CD4-positive, alpha-beta T cell treated with Interferon alpha-2 for 1 hour (primary cell): ENCODE measurements around the gene ANP32E.
A peak's percentile ranks its signal among the peaks of the same experiment; 100 is the strongest.
"Not testable (repeated sequence)": the region's sequence is repeated elsewhere in the genome, so short reads cannot be mapped to it uniquely, and the experiment has no call there.

Experiments
- DNase-seq, 2 donors: peaks; one replicate each; pipeline ENCODE4 v3.0.0-alpha.2; 2020 to 2022

ANP32E gene

DNA sequence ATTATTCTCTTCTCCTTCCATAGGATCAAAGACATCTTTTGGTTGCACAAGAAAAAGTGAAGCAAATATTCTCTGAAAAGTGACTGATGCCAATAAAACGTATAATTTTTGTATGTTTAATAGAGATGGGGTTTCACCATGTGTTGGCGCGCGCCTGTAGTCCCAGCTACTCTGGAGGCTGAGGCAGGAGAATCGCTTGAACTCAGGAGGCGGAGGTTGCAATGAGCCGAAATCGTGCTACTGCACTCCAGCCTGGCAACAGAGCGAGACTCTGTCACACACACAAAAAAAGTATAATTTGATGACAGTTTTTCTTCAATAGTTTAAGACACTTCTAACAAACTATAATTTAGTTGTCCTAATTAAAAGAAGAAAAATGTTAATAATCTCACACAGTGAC lies 23.8 kb downstream of the ANP32E start:
- DNase-seq: no peak

DNA sequence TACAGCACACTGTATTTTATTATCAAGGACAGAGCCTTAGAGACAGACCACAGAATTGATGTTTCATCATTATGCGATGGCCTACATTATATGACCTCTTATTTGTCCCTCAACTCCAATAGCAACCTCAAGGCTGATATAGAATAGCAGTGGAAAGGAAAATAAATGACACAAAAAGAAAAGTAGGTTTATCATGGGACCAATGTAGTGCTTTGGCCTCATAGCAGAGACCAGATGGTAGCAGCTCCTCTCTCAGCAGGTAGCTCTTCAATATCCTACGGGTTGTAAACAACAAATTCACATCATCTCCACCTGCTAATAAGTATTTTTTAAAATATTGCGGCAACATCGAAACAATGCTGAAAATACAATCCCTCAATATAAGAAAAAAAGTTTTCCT lies 25.2 kb downstream of the ANP32E start:
- DNase-seq: no peak

DNA sequence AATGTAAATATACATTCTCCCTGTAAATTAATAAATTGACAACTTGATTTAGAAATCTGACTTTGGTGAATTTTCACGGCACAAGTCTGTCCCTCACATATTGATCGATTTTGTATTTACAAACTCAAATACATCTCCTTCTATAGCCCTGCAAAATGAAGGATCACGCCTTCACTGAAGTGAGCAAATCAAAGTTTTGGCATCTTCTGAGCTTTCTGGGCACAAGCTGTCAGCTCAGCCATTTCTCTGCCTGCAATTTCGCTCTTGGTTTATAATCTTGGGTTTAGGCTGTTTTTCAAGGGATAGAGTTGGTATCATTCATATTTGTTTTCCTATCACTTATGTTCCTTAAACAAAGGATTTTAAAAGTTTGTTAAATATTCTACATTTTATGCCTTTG lies 25.8 kb downstream of the ANP32E start:
- DNase-seq: no peak

DNA sequence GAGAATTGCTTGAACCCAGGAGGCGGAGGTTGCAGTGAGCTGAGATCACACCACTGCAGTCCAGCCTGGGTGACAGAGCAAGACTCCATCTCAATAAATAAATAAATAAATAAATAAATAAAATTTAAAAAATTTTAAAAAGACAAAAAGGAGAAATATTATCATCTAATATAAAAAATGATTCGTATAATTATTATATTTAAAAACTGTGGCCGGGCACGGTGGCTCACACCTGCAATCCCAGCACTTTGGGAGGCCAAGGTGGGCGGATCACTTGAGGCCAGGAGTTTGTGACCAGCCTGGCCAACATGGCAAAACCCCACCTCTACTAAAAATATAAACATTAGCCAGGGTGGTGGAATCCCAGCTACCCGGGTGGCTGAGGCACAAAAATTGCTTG lies 27.5 kb downstream of the ANP32E start:
- not testable (repeated sequence) for DNase-seq

DNA sequence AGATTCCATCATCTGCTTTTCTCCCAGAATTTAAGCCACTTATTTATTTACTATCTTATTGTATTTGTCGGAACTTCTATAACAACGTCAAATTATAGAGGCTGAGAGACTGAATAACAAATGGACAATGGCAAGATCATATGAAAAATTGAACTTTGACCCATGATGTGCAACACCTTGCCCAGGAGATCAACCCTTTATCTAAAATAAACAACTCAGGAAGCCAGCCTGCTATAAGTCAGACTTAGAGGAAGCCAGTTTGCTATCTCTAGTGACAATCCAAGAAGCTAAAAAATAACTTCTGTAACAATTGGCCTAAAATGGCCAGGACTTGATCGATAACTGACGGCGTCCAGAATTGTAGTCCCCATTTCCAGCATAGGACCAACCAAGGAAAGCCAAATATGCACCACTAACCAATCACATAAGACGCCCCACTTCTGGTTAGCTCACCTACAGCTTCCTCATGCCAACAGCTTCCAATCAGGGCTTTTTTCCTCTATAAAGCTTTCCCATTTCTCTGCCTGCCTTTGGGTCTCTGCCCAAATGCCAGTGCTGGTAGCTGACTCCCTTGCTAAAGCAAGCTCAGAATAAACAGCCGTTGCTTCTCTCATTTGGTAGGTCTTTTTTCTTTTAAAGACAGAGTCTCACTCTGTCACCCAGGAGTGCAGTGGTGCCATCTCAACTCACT lies 28.5 kb downstream of the ANP32E start:
- no peak for DNase-seq

DNA sequence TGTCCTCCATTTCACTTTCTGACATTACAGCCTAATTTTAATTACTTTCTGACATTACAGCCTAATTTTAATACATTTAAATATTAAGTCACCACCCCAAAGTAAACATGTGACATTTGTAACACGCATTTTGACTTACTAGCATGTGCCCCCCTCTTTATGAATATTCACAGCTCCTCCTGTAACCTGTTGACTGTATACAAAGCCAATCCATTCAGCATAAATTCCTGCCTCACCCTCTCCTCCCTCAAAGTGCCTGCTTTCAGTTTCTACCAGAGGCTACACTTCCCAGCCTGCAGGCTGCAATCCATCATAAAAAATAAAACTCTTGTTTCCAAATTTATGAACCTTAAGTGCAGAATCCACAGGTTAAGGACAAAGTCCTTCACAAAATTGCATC lies 39.5 kb downstream of the ANP32E start:
- DNase-seq: no peak

DNA sequence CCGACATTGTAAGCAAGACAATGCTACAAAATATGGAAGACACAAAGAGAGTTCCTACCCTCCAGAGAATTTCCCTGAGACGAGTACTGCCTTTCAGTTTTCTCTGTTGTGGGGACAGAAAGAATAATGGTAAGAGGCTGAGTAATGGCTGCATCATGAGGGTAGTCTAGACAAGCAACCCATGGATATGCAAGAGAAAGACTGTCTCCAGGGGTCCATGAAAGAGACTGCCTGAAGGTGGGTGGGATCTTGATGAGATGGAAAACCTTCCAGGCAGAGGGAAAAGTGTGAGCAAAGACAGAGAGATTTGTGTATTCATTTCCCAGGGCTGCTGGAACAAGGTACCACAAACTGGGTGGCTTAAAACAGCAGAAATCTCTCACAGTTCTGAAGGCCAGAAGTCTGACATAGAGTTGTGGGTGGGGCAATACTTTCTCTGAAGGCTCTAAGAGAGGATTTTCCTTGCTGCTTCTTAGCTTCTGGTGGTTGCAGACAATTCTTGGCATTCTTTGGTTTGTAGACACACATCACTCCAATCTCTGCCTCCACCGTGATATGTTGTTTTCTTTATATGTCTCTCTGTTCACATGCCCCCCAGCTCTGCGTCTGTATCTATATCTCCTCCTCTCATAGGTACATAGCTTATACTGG lies 41.4 kb downstream of the ANP32E start:
- no peak for DNase-seq

DNA sequence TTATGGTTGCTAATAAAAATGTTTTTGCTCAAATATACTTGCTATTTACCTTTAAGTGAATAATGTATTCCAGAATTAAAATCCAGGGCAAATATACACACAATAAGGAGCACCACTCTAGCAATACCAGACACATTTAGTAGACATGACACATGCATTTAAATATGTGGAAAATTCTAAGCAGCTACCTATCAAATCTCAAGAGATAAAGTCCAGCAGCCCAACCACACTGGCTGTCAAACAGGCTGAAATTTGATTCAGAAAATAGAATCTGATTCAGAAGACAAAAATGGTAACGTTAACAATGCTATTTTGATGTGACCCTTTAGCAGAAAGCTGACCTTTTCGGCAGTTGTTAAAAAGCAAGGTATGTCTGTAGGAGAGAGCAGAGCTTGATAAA lies 43.9 kb downstream of the ANP32E start:
- no peak for DNase-seq

DNA sequence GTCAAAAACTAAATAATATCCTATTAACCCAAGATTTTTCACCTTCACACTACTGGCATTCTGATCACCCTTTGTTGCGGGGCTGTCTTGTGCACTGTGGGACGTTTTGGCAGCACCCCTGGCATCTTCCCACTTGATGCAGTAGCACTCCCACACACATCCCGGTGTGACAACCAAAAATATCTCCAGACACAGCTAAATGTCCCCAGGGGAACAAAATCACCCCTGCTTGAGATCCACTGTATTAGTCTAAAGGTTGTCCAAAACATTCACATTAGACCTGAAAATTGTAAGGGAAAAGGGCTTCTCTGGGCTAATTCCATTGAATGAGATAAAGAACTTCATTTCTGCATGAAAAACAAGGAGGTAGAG lies 48.4 kb downstream of the ANP32E start:
- no peak for DNase-seq

DNA sequence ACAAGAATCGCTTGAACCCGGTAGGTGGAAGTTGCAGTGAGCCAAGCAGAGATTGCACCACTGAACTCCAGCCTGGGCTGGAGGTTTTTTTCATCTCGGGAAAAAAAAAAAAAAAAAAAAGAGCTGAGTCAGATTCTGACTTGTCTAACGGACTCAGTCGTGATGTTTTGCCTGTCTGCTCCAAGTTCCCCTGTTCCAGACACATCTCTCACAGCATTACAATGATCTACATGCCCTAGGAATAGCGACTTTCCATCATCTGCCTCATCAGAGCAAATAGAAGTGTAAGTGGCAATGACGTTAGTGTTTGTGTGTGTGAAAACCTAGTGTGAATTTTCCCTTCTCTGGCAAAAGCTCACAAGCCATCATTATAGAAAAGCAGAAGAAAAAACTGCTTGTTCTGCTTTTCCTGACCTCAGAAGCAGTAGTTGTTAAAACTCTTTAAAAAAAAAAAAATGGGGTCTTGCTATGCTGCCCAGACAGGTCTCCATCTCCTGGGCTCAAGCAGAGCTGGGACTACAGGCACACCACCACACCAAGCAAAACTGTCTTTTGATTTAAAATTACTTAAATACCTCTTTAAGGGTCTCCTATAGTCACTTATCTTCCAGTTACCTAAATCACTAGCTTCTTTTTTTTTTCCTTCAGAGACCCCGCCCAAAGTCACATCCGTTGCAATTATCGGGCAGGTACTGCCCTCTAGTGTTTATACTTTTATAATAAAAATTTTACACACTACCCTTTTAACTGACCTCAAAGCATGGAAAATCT lies 48.9 kb downstream of the ANP32E start:
- peak; percentile 38 to 67 for DNase-seq

DNA sequence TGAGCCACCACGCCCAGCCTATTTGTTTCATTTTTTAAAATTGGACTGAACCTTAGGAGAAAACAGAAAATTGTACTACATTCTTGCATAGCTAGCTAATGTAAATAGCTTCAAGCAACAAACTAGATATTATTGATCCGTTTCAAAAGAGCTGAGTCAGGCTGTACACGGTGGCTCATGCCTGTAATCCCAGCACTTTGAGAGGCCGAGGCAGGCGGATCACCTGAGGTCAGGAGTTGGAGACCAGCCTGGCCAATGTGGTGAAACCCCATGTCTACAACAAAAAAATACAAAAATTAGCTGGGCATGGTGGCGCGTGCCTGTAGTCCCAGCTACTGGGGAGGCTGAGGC lies 49.5 kb downstream of the ANP32E start:
- DNase-seq: not testable (repeated sequence)

DNA sequence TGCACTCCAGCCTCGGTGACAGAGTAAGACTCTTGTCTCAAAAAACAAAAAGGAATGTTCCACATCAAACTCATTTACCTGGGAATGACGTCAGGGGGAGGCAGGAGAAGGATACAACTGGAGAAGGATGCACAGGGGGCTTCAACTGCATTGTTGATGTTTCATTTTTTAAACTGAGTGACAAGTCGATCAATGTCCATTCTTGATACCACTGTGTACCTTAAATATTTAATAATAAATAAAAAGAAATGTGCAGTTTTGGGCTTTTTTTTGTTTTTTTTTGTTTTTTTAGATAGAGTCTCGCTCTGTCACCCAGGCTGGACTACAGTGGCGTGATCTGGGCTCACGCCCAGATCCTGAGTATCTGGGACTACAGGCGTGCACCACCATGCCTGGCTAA lies 50.4 kb downstream of the ANP32E start:
- no peak for DNase-seq

DNA sequence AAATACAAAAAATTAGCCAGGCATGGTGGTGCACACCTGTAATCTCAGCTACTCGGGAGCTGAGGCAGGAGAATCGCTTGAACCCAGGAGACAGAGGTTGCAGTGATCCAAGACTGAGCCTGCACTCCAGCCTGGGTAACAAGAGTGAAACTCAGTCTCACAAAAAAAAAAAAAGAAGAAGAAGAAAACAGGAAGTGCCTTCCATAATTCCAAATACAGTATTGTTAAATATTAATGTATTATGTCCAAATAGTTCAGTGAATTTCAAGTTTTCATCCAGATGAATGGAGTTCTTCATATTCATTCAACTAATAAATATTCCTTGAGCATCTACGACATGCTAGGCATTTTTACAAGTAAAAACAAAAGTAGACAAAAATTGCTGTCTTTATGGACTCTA lies 52.9 kb downstream of the ANP32E start:
- no peak for DNase-seq

DNA sequence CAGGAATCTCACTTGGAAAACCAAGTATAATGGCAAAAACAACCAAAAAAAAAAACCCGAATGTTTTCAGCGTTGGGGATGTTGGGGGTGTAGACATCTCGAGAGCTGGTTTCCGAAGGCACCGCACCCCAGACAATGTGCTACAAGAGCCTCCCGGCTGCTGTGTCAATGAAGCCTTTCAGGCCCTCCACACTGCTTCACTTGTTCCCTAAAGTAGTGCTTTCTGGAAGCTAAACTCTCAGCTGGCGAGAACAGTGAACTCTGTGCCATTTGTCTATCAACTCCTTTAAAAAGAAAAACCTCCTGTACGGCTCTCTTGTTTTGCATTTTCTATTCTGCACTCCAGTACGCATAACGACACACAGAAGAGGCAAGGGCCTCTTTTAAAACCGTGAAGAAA lies 53.7 kb downstream of the ANP32E start:
- no peak for DNase-seq

DNA sequence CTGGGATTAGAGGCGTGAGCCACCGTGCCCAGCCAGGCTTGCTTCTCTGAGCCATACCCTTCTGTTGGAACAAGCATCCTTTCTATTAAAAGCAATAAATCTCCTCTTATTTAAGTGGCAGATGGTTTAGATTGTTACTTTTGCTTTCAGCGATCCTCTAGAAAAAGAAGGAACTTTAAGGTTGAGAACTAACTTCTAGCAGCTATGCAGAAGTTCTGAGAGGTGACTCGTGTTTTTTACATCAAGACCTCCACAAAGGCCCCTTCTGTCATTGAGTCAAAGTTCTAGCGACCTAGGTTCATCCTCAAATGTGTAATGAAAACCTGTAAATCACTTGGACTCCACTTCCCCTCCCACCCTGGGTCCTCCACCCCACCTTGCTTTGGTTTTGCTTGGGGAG lies 55.4 kb downstream of the ANP32E start:
- DNase-seq: no peak

DNA sequence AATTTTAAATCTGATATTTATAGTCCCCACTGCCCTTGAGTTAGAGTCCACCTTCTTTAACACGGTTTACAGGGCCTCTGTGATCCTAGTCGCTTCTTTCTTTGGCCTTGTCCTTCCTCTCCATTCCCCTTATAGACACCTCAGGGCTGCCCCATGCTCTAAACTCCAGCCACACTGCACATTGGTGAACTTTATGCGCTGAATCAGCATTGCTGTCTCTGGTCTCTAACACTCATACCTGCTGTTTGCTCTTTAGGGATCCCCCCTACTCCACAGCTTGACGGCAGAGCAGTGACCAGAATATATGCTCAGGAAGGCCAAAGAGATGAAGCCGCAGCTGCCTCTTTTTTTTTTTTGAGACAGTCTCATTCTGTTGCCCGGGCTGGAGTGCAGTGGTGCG lies 56.0 kb downstream of the ANP32E start:
- DNase-seq: no peak

DNA sequence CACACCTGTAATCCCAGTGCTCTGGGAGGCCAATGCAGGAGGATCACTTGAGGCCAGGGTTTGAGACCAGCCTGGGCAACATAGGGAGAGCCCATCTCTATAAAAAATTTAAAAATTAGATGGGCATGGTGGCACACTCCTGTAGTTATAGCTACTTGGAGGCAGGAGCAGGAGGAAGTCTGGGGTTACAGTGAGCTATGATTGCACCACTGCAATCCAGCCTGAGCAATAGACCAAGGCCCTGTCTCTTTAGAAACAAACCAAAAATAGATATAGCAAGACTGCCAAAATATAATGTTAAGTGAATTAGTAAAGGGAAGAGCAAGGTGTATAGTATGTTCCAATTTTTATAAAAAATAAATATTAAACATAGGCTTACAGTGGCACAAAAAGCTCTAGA lies 57.4 kb downstream of the ANP32E start:
- no peak for DNase-seq

DNA sequence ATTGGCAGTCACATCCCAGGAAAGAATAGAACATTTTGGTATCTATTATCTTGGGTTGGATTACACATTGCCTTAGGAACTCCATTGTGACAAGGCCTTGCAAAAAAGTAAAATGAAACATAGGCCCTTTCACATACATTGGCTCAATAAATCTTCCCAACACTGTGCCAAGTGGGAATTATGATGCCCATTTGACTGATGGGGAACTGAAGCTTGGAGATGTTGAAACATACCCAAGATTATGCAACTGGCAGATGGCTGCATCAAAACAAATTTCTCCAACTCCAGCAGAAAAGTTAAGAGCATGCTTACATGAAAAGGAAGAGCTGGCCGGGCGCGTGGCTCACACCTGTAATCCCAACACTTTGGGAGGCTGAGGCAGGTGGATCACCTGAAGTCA lies 59.3 kb downstream of the ANP32E start:
- no peak for DNase-seq

DNA sequence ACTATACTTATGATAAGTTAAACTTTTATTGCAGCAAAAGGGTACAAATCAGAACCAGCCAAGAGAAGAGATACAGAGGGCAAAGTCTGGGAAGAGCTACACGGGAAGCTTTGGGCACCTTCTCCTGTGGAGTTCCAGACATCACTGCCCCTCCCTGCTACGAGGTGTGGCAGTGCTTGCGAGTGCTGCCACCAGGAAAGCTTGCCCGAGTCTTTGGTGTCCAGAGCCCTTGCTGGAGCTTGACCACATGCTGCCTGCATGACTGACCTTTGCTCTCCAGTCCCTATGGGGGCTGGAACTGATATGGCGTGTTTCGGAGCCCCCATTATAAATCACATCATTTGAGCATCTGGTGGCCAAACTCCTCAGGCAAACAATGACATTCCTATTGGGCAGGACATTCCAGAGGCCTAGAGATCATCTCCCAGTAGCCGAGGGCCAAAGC lies 62.7 kb downstream of the ANP32E start:
- DNase-seq: no peak

DNA sequence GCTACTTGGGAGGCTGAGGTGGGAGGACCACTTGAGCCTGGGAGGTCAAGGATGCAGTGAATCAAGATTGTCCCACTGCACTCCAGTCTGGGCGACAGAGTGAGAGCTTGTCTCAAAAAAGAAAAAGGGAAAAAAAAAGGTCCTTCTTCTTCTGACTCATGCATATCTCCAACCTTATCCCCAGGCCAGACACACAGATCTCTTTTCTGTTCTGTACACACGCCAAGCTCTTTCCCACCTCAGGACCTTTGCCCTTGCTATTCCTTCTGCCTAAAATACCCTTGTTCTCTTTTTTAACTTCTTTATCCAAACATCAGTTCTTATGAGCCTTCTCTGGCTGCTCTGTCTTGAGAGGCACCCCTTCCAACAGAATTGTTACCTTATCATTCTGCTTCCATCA lies 64.1 kb downstream of the ANP32E start:
- DNase-seq: no peak

DNA sequence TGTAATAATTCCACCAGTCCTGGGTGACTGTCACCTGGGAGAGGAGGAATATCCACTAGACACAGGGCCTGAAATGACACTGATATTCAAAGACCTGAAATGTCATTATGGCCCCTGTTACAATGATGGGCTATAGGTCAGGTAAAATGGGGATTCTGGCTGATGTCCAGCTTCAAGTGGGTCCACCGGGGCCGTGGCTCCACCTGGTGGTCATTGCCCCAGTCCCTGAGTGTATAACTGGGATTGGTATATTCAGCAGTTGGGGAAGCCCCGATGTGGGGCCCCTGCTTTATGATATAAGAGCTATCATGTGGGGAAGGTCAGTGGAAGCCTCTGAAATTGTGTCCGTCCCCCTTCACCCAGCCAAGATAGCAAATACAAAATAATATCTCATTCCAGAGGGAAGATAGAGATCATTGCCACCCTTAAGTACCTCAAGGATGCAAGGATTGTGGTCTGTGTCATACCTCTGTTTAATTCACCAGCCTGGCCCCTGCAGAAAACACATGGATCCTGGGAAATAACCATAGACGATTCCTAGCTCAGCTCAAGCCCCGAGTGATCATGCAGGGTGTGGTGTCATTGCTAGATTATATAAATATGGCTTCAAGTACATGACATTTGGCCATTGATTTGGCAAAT lies 66.8 kb downstream of the ANP32E start:
- DNase-seq: peak; percentile 64 to 68
